ENCODE results near the gene COLQ. TPM values are rescaled to one million over a fixed set of nuclear protein-coding genes. Genes with fewer than 3 reads are reported as not detected.

Gene COLQ
- total RNA-seq (2022) (1.3 and 1.7 TPM in 2 replicates), Bru-seq, nascent RNA (percentile 39 among the genes with signal in this experiment), BruChase-seq, experiment 1, labeled RNA remaining after a 6-hour chase (percentile 37 among the genes with signal in this experiment), BruChase-seq, experiment 2, labeled RNA remaining after a 2-hour chase (percentile 45 among the genes with signal in this experiment)
- long read RNA-seq, partial matches to known transcripts, result 0 of 4 reads
- long read RNA-seq, other reads (novel, unspliced or antisense), result 4 of 4 reads

- H3K36me3 Mint-ChIP-seq (ENCODE audit: insufficient read depth, unreplicated experiment), result peaks cover 4% of the 10 kb centered on the region
- H3K27ac Mint-ChIP-seq (ENCODE audit: unreplicated experiment), result no peak within 1 kb of the TSS
- intact Hi-C loops (cut with micrococcal nuclease; ENCODE audit: unreplicated experiment), result no loop called here
- peaks cover 24% of the 10 kb centered on the region for H3K27me3 Mint-ChIP-seq (ENCODE audit: unreplicated experiment)
- BruUV-seq (replicated peaks), result no TSS peak
- TF ChIP-seq CTCF (IDR thresholded peaks at IDR 0.05; ENCODE audit: unreplicated experiment), result no peak
- CTCF ChIA-PET, result no interaction called here
- DNase-seq, result no peak
- no peaks in the 10 kb centered on the region for H3K4me1 Mint-ChIP-seq (ENCODE audit: low read depth, unreplicated experiment)
- H3K9me3 Mint-ChIP-seq (ENCODE audit: low read depth, unreplicated experiment), result no peaks in the 10 kb centered on the region
- no peak within 1 kb of the TSS for H3K4me3 Mint-ChIP-seq (ENCODE audit: low read depth, unreplicated experiment)
Observed at GRCh38 chr3:15521573-15521965, at the start of gene COLQ. Gene COLQ (minus strand): TSS chr3:15521706. CDS start chr3:15521625, 81 bp downstream.

DNA sequence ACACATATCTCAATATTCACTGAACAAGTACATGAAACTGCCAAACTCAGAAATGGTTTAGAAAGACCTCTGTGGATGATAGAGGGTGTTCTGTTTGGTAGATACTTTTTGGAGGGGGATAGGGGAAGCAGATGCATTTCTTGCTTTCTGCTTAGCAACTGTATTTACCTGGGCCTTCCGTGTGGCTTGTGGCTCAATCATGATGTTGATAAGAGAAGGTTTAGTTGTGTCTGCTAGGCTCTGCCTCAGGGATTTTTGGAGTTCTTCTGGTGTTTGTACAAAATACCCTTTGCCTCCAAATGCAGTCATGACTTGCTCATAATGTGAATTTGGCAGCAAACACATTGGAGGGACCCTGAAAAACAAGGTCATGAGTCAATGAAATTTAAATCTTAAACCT is 41.7 kb upstream of the COLQ start:
- no peak overlapping the region for H3K27ac Mint-ChIP-seq (ENCODE audit: unreplicated experiment)
- DNase-seq, result no peak
- no TSS peak for BruUV-seq (replicated peaks)
- intact Hi-C loops (cut with micrococcal nuclease; ENCODE audit: unreplicated experiment), result no loop called here
- no peak for TF ChIP-seq CTCF (IDR thresholded peaks at IDR 0.05; ENCODE audit: unreplicated experiment)
- CTCF ChIA-PET, result interaction anchor here (0.9 kb wide), 1 partner anchor 8 kb away, joined by 3 read pairs; no protein-coding TSS in a partner anchor
- no peaks in the 10 kb centered on the region for H3K9me3 Mint-ChIP-seq (ENCODE audit: low read depth, unreplicated experiment)
- H3K4me1 Mint-ChIP-seq (ENCODE audit: low read depth, unreplicated experiment), result no peaks in the 10 kb centered on the region
- H3K27me3 Mint-ChIP-seq (ENCODE audit: unreplicated experiment), result no peaks in the 10 kb centered on the region
- peaks cover 13% of the 10 kb centered on the region for H3K36me3 Mint-ChIP-seq (ENCODE audit: insufficient read depth, unreplicated experiment)
- H3K4me3 Mint-ChIP-seq (ENCODE audit: low read depth, unreplicated experiment), result no peak overlapping the region

- H3K36me3 Mint-ChIP-seq (ENCODE audit: insufficient read depth, unreplicated experiment), result peaks cover 12% of the 10 kb centered on the region
- no peak for TF ChIP-seq CTCF (IDR thresholded peaks at IDR 0.05; ENCODE audit: unreplicated experiment)
- H3K4me3 Mint-ChIP-seq (ENCODE audit: low read depth, unreplicated experiment), result no peak overlapping the region
- CTCF ChIA-PET, result interaction anchor here (0.9 kb wide), 1 partner anchor 9 kb away, joined by 3 read pairs; no protein-coding TSS in a partner anchor
- H3K4me1 Mint-ChIP-seq (ENCODE audit: low read depth, unreplicated experiment), result no peaks in the 10 kb centered on the region
- no TSS peak for BruUV-seq (replicated peaks)
- H3K27me3 Mint-ChIP-seq (ENCODE audit: unreplicated experiment), result no peaks in the 10 kb centered on the region
- DNase-seq, result no peak
- intact Hi-C loops (cut with micrococcal nuclease; ENCODE audit: unreplicated experiment), result no loop called here
- no peak overlapping the region for H3K27ac Mint-ChIP-seq (ENCODE audit: unreplicated experiment)
- no peaks in the 10 kb centered on the region for H3K9me3 Mint-ChIP-seq (ENCODE audit: low read depth, unreplicated experiment)
Observed at GRCh38 chr3:15562560-15562959, 41.1 kb upstream of the COLQ start.

DNA sequence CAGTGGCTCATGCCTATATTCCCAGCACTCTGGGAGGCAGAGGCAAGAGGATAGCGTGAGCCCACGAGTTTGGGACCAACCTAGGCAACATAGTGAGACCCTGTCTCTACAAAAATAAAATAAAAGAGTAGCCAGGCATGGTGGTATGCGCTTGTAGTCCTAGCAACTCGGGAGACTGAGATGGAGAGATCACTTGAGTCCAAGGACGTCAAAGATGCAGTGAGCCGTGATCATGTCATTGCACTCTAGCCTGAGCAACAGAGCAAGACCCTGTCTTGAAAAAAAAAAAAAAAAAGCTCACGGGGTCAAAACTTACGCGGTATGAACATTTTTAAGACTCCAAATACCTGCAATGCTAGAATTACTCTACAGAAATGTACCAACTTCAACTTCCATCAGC is 37.1 kb upstream of the COLQ start:
- Mint-ChIP-seq H3K4me1 (ENCODE audit: low read depth, unreplicated experiment) (no peaks in the 10 kb centered on the region), H3K36me3 (ENCODE audit: insufficient read depth, unreplicated experiment) (no peaks in the 10 kb centered on the region), H3K9me3 (ENCODE audit: low read depth, unreplicated experiment) (no peaks in the 10 kb centered on the region), H3K27me3 (ENCODE audit: unreplicated experiment) (no peaks in the 10 kb centered on the region), H3K27ac (ENCODE audit: unreplicated experiment) (no peak overlapping the region), H3K4me3 (ENCODE audit: low read depth, unreplicated experiment) (no peak overlapping the region)
- intact Hi-C loops (cut with micrococcal nuclease; ENCODE audit: unreplicated experiment), result loop anchor here (5.0 to 10.0 kb wide), 2 partner anchors 131 to 314 kb away; partner anchors contain the start of genes EAF1 and METTL6
- DNase-seq, result no peak
- BruUV-seq (replicated peaks), result no TSS peak
- CTCF ChIA-PET, result no interaction called here
- no peak for TF ChIP-seq CTCF (IDR thresholded peaks at IDR 0.05; ENCODE audit: unreplicated experiment)
